OCI-LY1 (cell line): ENCODE measurements around the gene ZBTB48.

Experiments
- H2AFZ ChIP-seq: fragments of 200-600 bp; sonication (generic), shearing (Covaris generic); 2 replicates; pipeline ENCODE4 v1.6.0; 2014; ENCODE audit warnings: antibody characterized with exemption, mild to moderate bottlenecking, low read length
- H3F3A ChIP-seq: fragments of 200-600 bp; sonication (generic), shearing (Covaris generic); 2 replicates; pipeline ENCODE4 v1.6.0; 2014; ENCODE audit warnings: mild to moderate bottlenecking, antibody characterized with exemption, low read length, moderate library complexity; ENCODE audit not compliant: insufficient read depth
- H3K27ac ChIP-seq: fragments of 200-600 bp; sonication (generic); 2 replicates; pipeline ENCODE4 v1.5.1; 2014; ENCODE audit warnings: low read length, mixed run types, mild to moderate bottlenecking, low read depth; ENCODE audit not compliant: poor library complexity, severe bottlenecking
- H3K27me3 ChIP-seq: fragments of 200-600 bp; sonication (generic); 2 replicates; pipeline ENCODE4 v1.6.0; 2014; ENCODE audit warnings: antibody characterized with exemption, mild to moderate bottlenecking, low read length, moderate library complexity; ENCODE audit not compliant: insufficient read depth
- H3K36me3 ChIP-seq: fragments of 200-600 bp; sonication (generic); 2 replicates; pipeline ENCODE4 v1.6.1; 2014; ENCODE audit warnings: mild to moderate bottlenecking, antibody characterized with exemption, low read length, moderate library complexity, mixed read lengths; ENCODE audit not compliant: insufficient read depth
- H3K4me1 ChIP-seq: fragments of 200-600 bp; sonication (generic); 2 replicates; pipeline ENCODE4 v1.5.1; 2014; ENCODE audit warnings: mild to moderate bottlenecking, low read length, moderate library complexity; ENCODE audit not compliant: insufficient read depth, severe bottlenecking
- H3K4me2 ChIP-seq: fragments of 200-600 bp; sonication (generic), shearing (Covaris generic); 2 replicates; pipeline ENCODE4 v1.6.1; 2014; ENCODE audit warnings: low read length
- H3K4me3 ChIP-seq: fragments of 200-600 bp; sonication (generic); 2 replicates; pipeline ENCODE4 v1.5.1; 2014; ENCODE audit warnings: low read length, low read depth, mild to moderate bottlenecking, mixed read lengths; ENCODE audit not compliant: poor library complexity, severe bottlenecking
- H3K79me2 ChIP-seq: fragments of 200-600 bp; shearing (Covaris generic); 2 replicates; pipeline ENCODE4 v1.6.1; 2016; ENCODE audit warnings: mixed run types, low read length, mixed read lengths; ENCODE audit not compliant: insufficient read depth
- H3K9ac ChIP-seq: fragments of 200-600 bp; sonication (generic), shearing (Covaris generic); 2 replicates; pipeline ENCODE4 v1.6.1; 2014; ENCODE audit warnings: mild to moderate bottlenecking, low read length, mixed read lengths
- H3K9me2 ChIP-seq: fragments of 200-600 bp; sonication (generic), shearing (Covaris generic); 2 replicates; pipeline ENCODE4 v1.6.1; 2014; ENCODE audit warnings: low read depth, mild to moderate bottlenecking, low read length, mixed read lengths
- H3K9me3 ChIP-seq: fragments of 200-600 bp; shearing (Covaris generic); 2 replicates; pipeline ENCODE4 v1.6.1; 2014; ENCODE audit warnings: low read length, mixed read lengths
- H4K20me1 ChIP-seq: fragments of 200-600 bp; sonication (generic), shearing (Covaris generic); 2 replicates; pipeline ENCODE4 v1.6.0; 2016; ENCODE audit warnings: mild to moderate bottlenecking, low read length; ENCODE audit not compliant: insufficient read depth
- CTCF ChIP-seq: fragments of 200-600 bp; sonication (generic), shearing (Covaris generic); IDR thresholded peaks from 2 replicates; pipeline ENCODE4 v1.5.1; 2017; ENCODE audit warnings: mild to moderate bottlenecking, antibody characterized with exemption, low read length, moderate library complexity, mixed read lengths
- EZH2 ChIP-seq: fragments of 200-600 bp; sonication (generic), shearing (Covaris generic); IDR thresholded peaks from 2 replicates; pipeline ENCODE4 v1.8.0; 2017; ENCODE audit warnings: borderline replicate concordance, mixed run types, mild to moderate bottlenecking, antibody characterized with exemption, low read length, moderate library complexity, mixed read lengths

The ZBTB48 gene

DNA sequence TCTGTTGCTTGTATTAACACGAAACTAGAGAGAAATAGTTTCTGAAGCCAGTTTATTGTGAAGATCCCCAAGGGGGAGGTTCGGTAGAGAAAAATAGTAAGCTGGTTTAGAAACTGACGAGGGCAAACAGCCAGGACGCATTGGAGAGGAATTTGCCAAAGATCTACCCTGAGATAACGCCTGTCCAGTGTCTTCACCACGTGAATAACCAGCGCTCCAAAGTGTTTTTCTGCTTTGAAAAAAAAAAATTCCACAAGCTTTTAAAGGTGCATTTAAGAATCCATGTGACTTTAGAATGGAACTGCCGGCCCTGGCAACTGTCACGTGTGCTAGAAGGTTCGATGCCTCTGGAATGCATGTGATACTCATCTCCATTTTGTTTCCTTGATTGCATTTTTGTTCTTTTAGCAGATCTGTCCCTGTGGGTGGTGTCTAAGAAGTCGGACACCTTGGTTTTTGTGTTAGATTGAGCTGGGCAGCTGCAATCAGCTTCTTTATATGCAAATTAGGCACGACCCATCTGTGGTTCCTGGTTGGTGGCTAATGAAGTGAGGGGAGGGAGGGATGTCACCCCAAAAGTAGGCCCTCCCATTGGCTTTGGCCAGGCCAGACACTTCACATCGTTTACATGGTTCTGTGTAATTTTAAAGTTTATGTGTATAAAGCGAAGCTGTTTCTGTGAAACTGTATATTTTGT, 43.6 kb downstream of the ZBTB48 start:
- H3K4me2 ChIP-seq = no peak overlapping the region
- no peak overlapping the region for H2AFZ ChIP-seq
- no peaks in the 10 kb centered on the region for H3K27me3 ChIP-seq
- H3K4me1 ChIP-seq = peaks cover 27% of the 10 kb centered on the region
- H3K9me3 ChIP-seq = no peaks in the 10 kb centered on the region
- no peaks in the 10 kb centered on the region for H4K20me1 ChIP-seq
- TF ChIP-seq CTCF = no peak
- TF ChIP-seq EZH2 = no peak
- H3F3A ChIP-seq = no peaks in the 10 kb centered on the region
- no peaks in the 10 kb centered on the region for H3K79me2 ChIP-seq
- H3K9ac ChIP-seq = no peak overlapping the region
- H3K36me3 ChIP-seq = peaks cover 80% of the 10 kb centered on the region
- no peak overlapping the region for H3K4me3 ChIP-seq
- H3K9me2 ChIP-seq = no peaks in the 10 kb centered on the region
- H3K27ac ChIP-seq = peak overlapping the region; percentile 32

GRCh38 chr1:6624710-6625583, 45.2 kb downstream of the ZBTB48 start, which contains the start of gene THAP3:
Gene THAP3, plus strand, starts transcription at chr1:6624868. Its CDS starts 351 bp downstream, at chr1:6625219.
- no peaks in the 10 kb centered on the region for H3K9me2 ChIP-seq
- H3K27me3 ChIP-seq = no peaks in the 10 kb centered on the region
- TF ChIP-seq CTCF (peak; percentile 39; the same call in 1 of the 2 replicates), EZH2 (no peak)
- H3K27ac ChIP-seq = peak within 1 kb of the TSS; percentile 51
- H3K9ac ChIP-seq = peak within 1 kb of the TSS; percentile 85
- H3K36me3 ChIP-seq = peaks cover 75% of the 10 kb centered on the region
- peak within 1 kb of the TSS; percentile 85 for H3K4me3 ChIP-seq
- no peak within 1 kb of the TSS for H2AFZ ChIP-seq
- no peaks in the 10 kb centered on the region for H3K79me2 ChIP-seq
- H3K4me1 ChIP-seq = peaks cover 27% of the 10 kb centered on the region
- no peaks in the 10 kb centered on the region for H3F3A ChIP-seq
- H3K4me2 ChIP-seq = peak within 1 kb of the TSS; percentile 97
- no peaks in the 10 kb centered on the region for H3K9me3 ChIP-seq
- H4K20me1 ChIP-seq = no peaks in the 10 kb centered on the region

GRCh38 chr1:6625584-6626149, 45.9 kb downstream of the ZBTB48 start:
- Histone ChIP-seq H2AFZ (no peak overlapping the region), H3K27me3 (no peaks in the 10 kb centered on the region), H3K36me3 (peaks cover 74% of the 10 kb centered on the region), H3K4me2 (peak overlapping the region; percentile 97), H4K20me1 (no peaks in the 10 kb centered on the region), H3K4me3 (peak overlapping the region; percentile 85), H3K4me1 (peaks cover 27% of the 10 kb centered on the region), H3K27ac (peak overlapping the region; percentile 50), H3K9me3 (no peaks in the 10 kb centered on the region), H3K9ac (peak overlapping the region; percentile 85), H3K9me2 (no peaks in the 10 kb centered on the region), H3K79me2 (no peaks in the 10 kb centered on the region), H3F3A (no peaks in the 10 kb centered on the region)
- TF ChIP-seq CTCF (no peak), EZH2 (no peak)
